ENCODE results near the gene SOX1.

SOX1 gene

DNA sequence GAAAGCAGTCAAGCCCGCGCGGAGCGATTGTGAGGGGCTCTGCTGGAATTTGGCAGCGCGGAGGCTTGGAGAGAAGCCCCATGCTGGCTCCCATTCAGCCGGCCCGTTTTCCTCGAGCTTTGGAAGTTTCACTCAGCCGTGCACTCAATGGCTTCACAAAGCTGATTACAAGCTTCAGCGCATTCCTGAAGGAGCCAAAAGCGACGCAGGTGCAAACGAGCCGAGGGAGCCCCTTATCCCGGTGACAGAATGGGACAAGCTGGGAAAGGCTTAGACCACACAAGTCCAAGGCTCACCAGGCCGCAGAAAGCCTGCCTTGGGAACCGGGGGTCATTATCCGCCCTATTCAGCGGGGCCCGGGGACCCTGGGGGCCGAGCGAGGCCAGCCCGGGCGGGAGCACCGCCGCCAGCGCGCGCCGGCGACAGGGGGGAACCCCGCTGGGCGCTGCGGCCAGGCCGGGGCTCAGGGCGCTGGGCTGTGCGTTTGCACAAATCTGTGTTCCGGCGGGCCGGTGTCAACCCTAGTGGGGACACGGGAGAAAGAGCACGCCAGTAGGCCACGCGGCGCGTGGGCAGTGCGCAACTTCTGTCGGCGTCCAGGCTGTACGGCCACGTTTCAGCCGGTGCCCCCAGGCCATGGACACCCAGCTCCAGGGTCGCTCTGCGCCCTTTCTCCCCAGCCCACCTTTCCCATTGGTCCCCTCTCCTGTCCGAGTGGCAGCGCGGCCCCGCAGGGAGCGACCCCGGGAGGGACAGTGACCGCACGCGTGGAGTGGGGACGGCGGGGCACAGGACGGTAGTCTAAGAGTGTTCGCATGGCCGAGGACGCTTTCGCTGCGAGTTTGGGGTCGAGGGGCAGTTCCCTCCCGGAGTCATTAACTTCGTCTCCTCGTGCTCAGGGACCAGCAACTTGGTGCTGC is 37.3 kb downstream of the SOX1 start:
- no peak overlapping the region for H3K4me3 ChIP-seq (replicated peaks in 1 of 2; ENCODE audit: low read depth in 2 of 2, low read length in 2 of 2)
- TF ChIP-seq, protein P1, sequence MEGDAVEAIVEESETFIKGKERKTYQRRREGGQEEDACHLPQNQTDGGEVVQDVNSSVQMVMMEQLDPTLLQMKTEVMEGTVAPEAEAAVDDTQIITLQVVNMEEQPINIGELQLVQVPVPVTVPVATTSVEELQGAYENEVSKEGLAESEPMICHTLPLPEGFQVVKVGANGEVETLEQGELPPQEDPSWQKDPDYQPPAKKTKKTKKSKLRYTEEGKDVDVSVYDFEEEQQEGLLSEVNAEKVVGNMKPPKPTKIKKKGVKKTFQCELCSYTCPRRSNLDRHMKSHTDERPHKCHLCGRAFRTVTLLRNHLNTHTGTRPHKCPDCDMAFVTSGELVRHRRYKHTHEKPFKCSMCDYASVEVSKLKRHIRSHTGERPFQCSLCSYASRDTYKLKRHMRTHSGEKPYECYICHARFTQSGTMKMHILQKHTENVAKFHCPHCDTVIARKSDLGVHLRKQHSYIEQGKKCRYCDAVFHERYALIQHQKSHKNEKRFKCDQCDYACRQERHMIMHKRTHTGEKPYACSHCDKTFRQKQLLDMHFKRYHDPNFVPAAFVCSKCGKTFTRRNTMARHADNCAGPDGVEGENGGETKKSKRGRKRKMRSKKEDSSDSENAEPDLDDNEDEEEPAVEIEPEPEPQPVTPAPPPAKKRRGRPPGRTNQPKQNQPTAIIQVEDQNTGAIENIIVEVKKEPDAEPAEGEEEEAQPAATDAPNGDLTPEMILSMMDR (IDR thresholded peaks at IDR 0.05; ENCODE audit: low read depth, low read length), result no peak
- no peak for DNase-seq (ENCODE audit: low read depth in 2 of 2)

DNA sequence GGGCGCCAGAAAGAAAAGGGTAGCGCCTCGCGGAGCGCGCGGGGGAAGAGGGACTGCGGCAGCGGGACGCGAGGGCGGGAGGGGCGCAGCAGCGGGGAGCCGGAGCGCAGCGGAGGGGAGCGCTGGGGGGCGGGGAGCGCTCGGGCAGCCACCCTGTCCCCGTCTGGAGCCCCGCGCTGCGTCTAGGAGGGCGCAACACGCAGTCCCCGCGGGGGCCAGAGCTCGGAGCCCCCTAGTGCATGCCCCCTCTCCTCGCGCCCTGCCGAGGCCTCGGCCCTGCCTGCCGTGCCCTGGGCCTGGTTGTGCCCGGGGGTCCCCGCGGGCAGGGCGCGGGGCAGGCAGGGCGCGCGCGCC is 37.9 kb downstream of the SOX1 start:
- no peak for DNase-seq (ENCODE audit: low read depth in 2 of 2)
- no peak overlapping the region for H3K4me3 ChIP-seq (replicated peaks in 1 of 2; ENCODE audit: low read depth in 2 of 2, low read length in 2 of 2)
- TF ChIP-seq, protein P1 (IDR thresholded peaks at IDR 0.05; ENCODE audit: low read depth, low read length), result no peak

DNA sequence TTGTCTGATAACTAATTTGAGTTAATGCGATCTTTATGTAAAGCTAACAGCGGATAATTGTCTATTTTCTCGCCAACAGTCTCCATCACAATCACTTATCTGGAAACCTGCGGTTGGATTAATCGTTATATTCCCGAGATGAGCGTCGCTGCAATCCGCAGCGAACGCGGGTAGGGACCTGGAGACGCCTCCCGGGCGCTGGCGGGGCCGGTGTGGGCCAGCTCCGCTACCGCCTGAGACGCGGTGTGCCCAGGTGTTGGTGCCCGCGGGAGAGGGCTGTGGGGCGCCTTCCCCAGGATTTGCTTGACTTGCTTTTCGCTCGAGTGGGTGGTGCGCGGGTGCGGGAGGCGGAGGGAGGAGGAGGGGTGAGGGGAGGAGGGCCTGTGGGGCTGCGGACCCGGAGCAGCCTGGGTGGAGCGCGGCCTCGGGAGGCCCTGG is 38.3 kb downstream of the SOX1 start:
- DNase-seq (ENCODE audit: low read depth in 2 of 2), result no peak
- no peak overlapping the region for H3K4me3 ChIP-seq (replicated peaks in 1 of 2; ENCODE audit: low read depth in 2 of 2, low read length in 2 of 2)
- TF ChIP-seq, protein P1 (IDR thresholded peaks at IDR 0.05; ENCODE audit: low read depth, low read length), result no peak

DNA sequence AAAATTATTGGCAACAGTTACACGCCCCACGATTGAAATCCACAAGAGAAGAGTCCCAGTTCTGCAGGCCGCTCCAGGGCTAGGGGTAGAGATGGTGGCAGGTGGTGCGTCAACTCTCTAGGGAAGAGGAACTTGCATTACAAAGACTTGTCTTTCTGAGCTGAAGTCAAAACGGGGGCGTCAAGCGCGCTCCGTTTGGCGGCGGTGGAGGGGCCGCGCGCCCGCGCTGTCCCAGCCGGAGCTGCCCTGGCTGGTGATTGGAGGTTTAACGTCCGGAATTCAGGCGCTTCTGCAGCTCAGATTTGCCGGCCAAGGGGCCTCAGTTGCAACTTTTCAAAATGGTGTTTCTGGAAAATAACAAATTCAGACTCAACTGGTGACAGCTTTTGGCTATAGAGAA is 38.9 kb downstream of the SOX1 start:
- no peak for DNase-seq (ENCODE audit: low read depth in 2 of 2)
- TF ChIP-seq, protein P1 (IDR thresholded peaks at IDR 0.05; ENCODE audit: low read depth, low read length), result no peak
- H3K4me3 ChIP-seq (replicated peaks in 1 of 2; ENCODE audit: low read depth in 2 of 2, low read length in 2 of 2), result no peak overlapping the region

DNA sequence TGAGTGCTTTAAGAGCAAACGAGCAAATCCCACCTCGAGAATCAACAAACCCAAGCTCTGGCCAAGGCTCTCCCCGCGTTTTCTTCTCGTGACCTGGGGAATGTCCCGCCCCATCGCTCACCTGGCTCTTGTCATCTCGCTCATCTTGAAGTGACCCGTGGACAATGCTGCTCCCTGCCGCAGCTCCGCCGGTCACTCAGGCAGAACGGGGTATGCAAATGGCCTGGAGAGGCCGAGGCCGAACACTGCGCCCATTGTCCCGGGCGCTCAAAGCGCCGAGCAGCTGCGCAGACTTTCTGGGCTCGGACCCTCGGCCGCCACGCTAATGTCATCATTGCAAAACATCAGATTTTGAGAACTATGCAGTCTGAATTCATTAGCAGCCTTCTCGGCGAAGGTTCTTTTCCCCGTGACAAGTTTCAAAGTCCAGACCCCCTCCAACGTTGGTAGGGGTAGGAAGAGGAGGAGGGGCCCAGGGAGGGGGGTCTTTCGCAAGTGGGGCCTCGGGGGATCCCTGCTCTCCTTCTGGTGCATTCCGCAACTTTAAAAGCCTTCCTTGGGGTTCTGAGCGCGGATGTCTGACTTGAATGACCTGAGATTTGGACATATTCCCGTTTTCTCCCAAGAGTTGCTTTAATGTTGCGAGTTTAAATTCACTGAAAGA is 39.7 kb downstream of the SOX1 start:
- H3K4me3 ChIP-seq (replicated peaks in 1 of 2; ENCODE audit: low read depth in 2 of 2, low read length in 2 of 2), result no peak overlapping the region
- TF ChIP-seq, protein P1 (IDR thresholded peaks at IDR 0.05; ENCODE audit: low read depth, low read length), result no peak
- DNase-seq (ENCODE audit: low read depth in 2 of 2), result no peak

DNA sequence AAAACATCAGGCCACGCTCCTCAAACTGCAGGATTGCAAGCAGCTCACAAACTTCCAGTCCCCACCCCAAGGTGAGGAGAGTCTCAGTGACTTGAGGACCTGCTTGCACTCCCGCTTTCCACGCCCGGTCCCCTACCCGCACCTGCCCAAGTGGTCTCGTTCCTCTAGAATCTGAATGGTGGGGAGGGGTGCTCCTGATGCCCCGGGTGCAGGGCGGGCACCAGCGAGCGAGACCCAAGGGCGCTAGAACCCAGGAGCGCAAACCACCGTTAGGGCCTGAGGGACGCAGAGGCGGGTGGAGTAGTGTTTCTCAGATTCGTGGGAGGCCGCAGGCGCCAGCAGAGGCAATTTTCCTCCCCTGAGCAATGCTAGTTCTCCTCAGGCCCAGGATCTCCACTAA is 40.3 kb downstream of the SOX1 start:
- no peak for DNase-seq (ENCODE audit: low read depth in 2 of 2)
- H3K4me3 ChIP-seq (replicated peaks in 1 of 2; ENCODE audit: low read depth in 2 of 2, low read length in 2 of 2), result no peak overlapping the region

More for the DNA sequence above, 40.3 kb downstream of the SOX1 start:
- TF ChIP-seq, protein P1 (IDR thresholded peaks at IDR 0.05; ENCODE audit: low read depth, low read length), result no peak

All from cardiac fibroblast (primary cell).